T47D (cell line): ENCODE measurements around the gene FOXB1.

ENCODE experiments used
- DNase-seq, 2 experiments: peaks; one replicate each; pipeline versions ENCODE4 v3.0.0 to v3.0.0-alpha.2; 2011 to 2012; ENCODE audit warnings: low read depth in 1 of 2, low spot score in 1 of 2
- JUND ChIP-seq: IDR thresholded peaks from 2 replicates; pipeline ENCODE4 v1.6.1; 2012; ENCODE audit warnings: low read depth
- in situ Hi-C: cut with HindIII; loops from 2 replicates; pipeline ENCODE4 v1.10.0; 2016; ENCODE audit warnings: low sequenced_read_pairs, low pct_unique_long_range_greater_than_20kb

FOXB1 gene

DNA sequence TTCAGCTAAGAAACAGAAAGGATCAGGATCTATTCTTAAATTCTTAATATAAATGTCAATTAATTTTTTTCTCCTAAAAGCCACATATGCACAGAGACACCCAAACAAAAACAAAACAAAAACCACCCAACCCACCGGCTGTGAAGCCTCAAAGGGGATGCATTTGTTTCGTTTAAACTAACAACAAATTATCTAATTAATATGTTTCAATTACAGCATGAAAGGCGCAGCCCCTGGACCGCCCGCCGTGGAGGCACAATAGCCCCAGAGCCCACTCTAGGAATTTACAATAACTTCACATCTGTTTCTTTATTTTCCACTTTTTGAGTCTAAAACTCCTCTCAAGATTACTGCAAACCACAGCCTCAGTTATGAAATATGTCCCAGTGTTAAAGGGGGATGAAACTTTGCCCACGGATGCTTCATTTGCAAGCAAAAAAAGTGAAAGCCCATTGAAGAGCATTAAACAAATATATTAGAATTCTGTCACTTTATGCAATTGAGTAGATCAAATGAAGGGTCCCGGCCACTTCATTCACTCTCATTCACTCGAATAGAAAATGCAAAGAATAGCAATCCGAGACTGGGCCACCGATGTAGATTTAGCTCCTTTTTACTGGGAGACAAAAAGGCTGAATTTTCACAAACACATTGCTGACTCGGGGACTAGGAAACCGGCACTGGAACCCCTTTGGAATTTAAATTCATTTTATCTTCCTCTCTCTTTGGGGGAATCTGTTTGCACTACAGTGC is 6.0 kb downstream of the FOXB1 start:
- in situ Hi-C loops, result no loop called here
- no peak for TF ChIP-seq JUND
- DNase-seq, result no peak

DNA sequence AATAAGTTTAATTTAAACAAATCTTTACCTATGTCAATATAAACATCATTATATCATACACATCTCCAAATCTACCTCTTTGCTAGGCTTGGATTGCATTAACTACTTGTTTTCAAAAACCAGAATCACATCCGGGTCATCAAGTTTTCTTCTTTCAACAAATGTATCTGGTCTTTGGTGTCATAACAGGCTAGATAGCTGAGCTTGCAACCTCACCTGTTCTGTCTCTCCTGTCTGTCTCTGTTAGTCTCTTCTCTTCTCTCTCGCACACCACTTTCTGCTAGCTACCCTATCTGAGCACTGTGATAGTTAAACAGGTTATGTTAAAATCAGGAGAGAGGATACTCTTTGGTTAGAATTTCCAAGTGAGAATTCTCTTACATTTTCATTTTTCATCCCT is 6.7 kb downstream of the FOXB1 start:
- TF ChIP-seq JUND, result no peak
- in situ Hi-C loops, result no loop called here
- DNase-seq, result no peak

DNA sequence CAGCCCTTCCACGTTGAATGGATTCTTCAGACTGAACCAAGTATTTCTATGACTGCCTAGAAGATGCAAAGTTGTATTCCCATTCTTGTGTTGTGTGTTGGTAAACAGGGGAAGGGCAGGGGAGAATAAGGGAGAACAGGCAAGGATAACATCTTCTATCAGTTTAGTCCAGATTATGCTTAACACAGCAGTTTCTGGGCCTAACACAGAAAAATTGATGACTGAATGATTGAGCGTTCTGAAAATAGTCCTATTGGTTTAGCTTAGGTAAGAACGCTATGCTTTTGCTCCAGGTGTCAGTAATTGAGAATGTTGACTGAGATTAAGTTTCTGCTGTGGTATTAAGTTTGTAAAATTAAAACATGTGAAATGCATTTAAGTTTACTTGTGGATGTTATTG is 8.6 kb downstream of the FOXB1 start:
- TF ChIP-seq JUND, result no peak
- DNase-seq, result no peak
- in situ Hi-C loops, result no loop called here

DNA sequence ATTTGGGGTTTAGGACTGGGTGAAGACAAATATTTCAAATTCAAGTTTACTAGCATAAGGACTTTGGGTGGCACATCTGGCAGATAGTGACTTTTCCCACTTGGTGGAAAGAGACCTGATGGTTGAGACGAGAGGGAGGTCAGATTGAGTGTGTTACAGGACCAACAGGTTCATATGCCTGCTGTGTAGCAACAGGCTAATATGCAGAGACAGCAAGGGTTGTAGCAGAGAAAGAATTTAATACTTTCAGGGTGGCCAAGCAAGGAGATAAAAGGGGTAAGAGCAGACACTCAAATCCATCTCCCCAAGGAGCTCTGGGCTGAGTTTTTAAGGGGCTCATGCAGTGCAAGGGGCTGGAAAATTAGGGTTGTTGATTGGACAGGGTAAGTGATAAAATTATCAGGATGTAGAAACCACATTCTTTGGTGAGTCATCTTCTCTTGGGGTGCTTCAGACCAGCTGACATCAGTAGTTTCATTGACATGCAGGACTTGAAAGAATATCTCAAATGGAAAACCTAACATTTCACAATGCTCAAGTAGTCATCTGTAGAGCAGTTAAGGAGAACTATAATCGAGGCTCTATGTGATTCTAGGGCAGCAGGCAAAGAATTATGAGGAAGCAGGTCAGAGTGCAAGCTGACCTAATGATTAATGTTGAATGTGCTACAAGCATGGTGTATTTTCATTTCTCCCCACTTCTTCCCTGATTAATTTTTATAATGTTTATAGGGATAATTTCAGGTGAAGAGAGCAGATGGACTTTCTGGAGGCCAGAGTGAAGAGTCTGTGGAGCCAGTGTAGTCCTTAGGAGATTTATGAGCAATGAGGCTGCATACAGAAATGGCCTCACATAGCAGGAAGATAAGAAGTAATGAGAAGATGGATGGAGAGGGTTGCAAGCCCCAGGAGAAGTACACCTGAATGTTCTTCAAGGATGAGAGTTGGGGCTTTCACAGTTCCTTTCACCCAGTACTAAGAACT is 13.7 kb downstream of the FOXB1 start:
- TF ChIP-seq JUND, result no peak
- no peak for DNase-seq
- in situ Hi-C loops, result no loop called here

DNA sequence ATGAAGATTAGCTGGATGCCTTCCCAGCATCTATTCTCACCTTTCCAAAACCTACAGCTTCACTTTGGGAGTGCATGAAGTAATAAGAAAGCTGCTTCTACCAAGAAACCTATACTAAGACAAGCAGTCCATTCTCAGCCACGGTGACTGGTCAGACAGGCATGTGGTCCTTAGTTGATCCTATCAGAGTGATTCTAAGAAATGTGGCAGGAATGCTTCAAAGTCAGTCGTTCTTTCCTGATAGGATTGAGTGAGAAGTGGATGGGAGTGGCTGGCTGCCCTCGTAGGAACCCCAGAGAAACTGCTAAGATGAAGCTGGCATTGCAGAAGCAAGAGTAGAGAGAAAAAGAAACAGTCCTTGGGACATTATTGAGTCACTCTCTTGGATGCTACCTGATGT is 16.6 kb downstream of the FOXB1 start:
- DNase-seq, result no peak
- no peak for TF ChIP-seq JUND
- in situ Hi-C loops, result no loop called here

GRCh38 chr15:60021589-60022378 is 17.7 kb downstream of the FOXB1 start:
- in situ Hi-C loops, result no loop called here
- no peak for DNase-seq
- TF ChIP-seq JUND, result no peak

GRCh38 chr15:60022379-60022741 is 18.2 kb downstream of the FOXB1 start:
- in situ Hi-C loops, result no loop called here
- no peak for DNase-seq
- no peak for TF ChIP-seq JUND

- DNase-seq, result no peak
- in situ Hi-C loops, result no loop called here
- TF ChIP-seq JUND, result no peak
Measured at GRCh38 chr15:60026555-60026954, 22.4 kb downstream of the FOXB1 start.

GRCh38 chr15:60035344-60035743 is 31.2 kb downstream of the FOXB1 start:
- in situ Hi-C loops, result no loop called here
- TF ChIP-seq JUND, result no peak
- DNase-seq, result peak in 1 of 2 experiments; percentile 19

DNA sequence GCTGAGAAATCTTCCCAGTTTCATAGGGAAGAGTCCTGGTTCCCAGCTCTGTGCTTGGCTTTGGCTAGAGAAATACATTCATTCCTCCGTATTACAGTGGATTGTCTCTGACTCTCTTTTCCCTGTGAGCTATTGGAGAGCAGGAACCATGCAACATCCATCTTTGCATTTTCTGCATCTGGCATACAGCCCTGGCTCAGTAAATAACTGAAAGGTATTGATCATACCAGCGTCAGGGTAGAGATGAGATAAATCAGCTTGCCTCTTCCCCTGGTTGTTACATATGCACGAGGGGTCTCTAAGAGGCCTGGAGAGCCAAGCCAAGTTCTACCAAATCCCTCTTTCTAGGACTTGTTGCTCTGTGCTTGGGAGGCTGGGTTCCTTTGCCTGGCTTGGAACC is 35.2 kb downstream of the FOXB1 start:
- in situ Hi-C loops, result no loop called here
- no peak for TF ChIP-seq JUND
- DNase-seq, result no peak

DNA sequence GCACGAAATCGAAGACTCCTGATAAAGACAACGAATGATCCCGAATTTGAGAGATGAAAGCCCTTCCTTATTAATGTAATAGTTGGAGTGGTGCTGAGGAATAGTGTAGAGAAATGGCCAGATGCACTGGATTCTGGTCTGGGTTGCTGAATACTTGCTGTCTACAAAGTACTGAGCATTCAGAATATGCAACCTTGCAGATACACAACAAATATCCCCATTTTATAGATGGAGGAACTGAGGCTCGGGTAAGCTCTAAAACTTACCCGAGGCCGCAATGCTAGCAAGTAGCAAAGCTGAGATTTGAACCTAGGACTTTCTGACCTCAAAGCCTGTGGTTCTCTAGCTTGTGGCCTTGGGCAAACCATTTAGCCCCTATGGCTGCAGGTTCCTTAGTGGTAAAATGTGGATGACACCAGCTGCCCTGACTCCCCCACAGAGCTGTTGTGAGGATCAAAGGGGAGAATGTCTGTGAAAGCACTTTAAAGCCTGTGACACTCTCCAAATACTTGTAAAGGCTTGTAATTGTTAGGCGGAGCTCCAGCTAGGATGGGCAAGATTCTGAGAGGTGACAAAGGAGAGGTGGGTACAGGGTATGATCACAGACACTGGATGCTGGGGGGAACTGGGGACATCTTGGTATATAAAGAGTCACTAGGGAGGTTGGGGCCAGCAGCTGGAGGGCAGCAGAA is 39.8 kb downstream of the FOXB1 start:
- in situ Hi-C loops, result no loop called here
- no peak for TF ChIP-seq JUND
- DNase-seq, result no peak

DNA sequence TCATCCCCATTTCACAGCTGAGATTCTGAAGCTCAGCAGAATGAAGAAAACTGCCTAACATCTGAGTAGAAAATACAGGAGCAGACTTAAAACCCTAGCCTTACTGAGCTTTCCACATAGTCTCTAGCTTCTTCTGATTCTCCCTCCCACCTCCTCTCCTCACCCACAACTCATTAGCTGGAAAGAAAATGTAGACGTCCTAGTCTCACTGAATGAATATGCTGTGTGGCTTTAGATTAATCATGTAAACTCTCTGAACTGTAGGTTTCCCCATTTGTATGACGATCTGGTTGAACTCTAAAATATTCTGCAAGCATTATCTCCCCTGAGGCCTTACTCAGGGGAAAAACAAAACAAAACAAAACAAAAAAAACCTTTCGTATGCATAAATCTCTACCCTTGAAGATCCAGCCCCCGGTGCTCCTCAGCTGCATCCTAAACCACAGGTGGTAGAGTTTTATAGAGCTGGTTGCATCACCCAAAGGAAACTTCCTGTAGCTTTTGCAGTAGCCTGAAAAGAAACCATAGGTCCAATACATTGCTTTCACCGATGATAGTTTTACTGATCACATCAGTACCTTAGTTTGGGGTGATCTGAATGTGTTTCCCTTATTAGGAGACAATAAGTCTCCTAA is 40.6 kb downstream of the FOXB1 start:
- TF ChIP-seq JUND, result no peak
- DNase-seq, result no peak
- in situ Hi-C loops, result no loop called here
